Activated CD8-positive, alpha-beta memory T cell treated with anti-CD3 and anti-CD28 coated beads for 1 hour (primary cell): ENCODE data around the gene RNF14.
A peak's percentile ranks its signal among the peaks of the same experiment; 100 is the strongest.

Experiments
- DNase-seq, 2 donors: peaks; one replicate each; pipeline ENCODE4 v3.0.0-alpha.2; 2020; ENCODE audit warnings: low read depth in 1 of 2; ENCODE audit errors: extremely low read depth in 1 of 2

RNF14 gene

GRCh38 chr5:141973871-141974595 lies 5.1 kb downstream of the RNF14 start:
- no peak for DNase-seq

GRCh38 chr5:141976176-141976575 lies 7.3 kb downstream of the RNF14 start:
- DNase-seq = no peak

- DNase-seq = no peak
Observed at GRCh38 chr5:141978389-141978788, 9.5 kb downstream of the RNF14 start.

GRCh38 chr5:141982626-141983025 lies 13.7 kb downstream of the RNF14 start:
- DNase-seq = no peak

GRCh38 chr5:141986072-141986471 lies 17.2 kb downstream of the RNF14 start:
- DNase-seq = no peak

GRCh38 chr5:141989720-141990119 lies 20.8 kb downstream of the RNF14 start:
- DNase-seq = no peak

GRCh38 chr5:141992349-141992963 lies 23.6 kb downstream of the RNF14 start:
- DNase-seq = peak; percentile 68 to 74

GRCh38 chr5:141994511-141995136 lies 25.7 kb downstream of the RNF14 start:
- no peak for DNase-seq

GRCh38 chr5:141995656-141996055 lies 26.8 kb downstream of the RNF14 start:
- DNase-seq = no peak

- DNase-seq = no peak
Observed at GRCh38 chr5:141997358-141997960, 28.6 kb downstream of the RNF14 start.

- DNase-seq = no peak
Observed at GRCh38 chr5:142000173-142000572, 31.3 kb downstream of the RNF14 start.

GRCh38 chr5:142000704-142001484 lies 32.0 kb downstream of the RNF14 start:
- DNase-seq = no peak

- DNase-seq = no peak
Observed at GRCh38 chr5:142003266-142003800, 34.4 kb downstream of the RNF14 start.

- DNase-seq = no peak
Observed at GRCh38 chr5:142006363-142007236, 37.7 kb downstream of the RNF14 start.

GRCh38 chr5:142007237-142007544 lies 38.3 kb downstream of the RNF14 start:
- DNase-seq = no peak

- no peak for DNase-seq
Observed at GRCh38 chr5:142008813-142009212, 39.9 kb downstream of the RNF14 start.

- no peak for DNase-seq
Observed at GRCh38 chr5:142009886-142010285, 41.0 kb downstream of the RNF14 start.

GRCh38 chr5:142011572-142012185 lies 42.8 kb downstream of the RNF14 start:
- no peak for DNase-seq

GRCh38 chr5:142012186-142012785 lies 43.4 kb downstream of the RNF14 start:
- peak in 1 of 2 donors; percentile 30 for DNase-seq
